ENCODE data around the gene PPP2R2C. TPM values are rescaled to one million over a fixed set of nuclear protein-coding genes. Genes with fewer than 3 reads are reported as not detected.

PPP2R2C gene
- total RNA-seq, 6 experiments from 2014 or later: 0.14 to 0.25 (median 0.23) TPM; not detected in 2

GRCh38 chr4:6494431-6495295 lies 22.2 kb upstream of the PPP2R2C start:
- TF ChIP-seq CTCF (IDR thresholded peaks at IDR 0.05): no peak
- H3K27me3 Mint-ChIP-seq (ENCODE audit: insufficient read depth): peaks cover 30% of the 10 kb centered on the region
- peaks cover 6% of the 10 kb centered on the region; the same call in 1 of the 2 replicates for H3K4me1 Mint-ChIP-seq (ENCODE audit: low read depth)
- no peaks in the 10 kb centered on the region for H3K36me3 Mint-ChIP-seq (ENCODE audit: low read depth)
- no peak for DNase-seq
- H3K27ac Mint-ChIP-seq: no peak overlapping the region
- H3K4me3 Mint-ChIP-seq: no peak overlapping the region
- no peaks in the 10 kb centered on the region for H3K9me3 Mint-ChIP-seq

- Mint-ChIP-seq H3K36me3 (ENCODE audit: low read depth) (no peaks in the 10 kb centered on the region), H3K27me3 (ENCODE audit: insufficient read depth) (peaks cover 32% of the 10 kb centered on the region), H3K4me3 (peak overlapping the region; percentile 19; the same call in 1 of the 2 replicates), H3K4me1 (ENCODE audit: low read depth) (peaks cover 6% of the 10 kb centered on the region; the same call in 1 of the 2 replicates), H3K9me3 (peaks cover 4% of the 10 kb centered on the region; the same call in 1 of the 2 replicates), H3K27ac (0 out of 2 replicates have a peak overlapping the region, but pooled peaks have one; percentile 16)
- peak; percentile 29 for DNase-seq
- TF ChIP-seq CTCF (IDR thresholded peaks at IDR 0.05): no peak
These were observed 21.4 kb upstream of the PPP2R2C start for GRCh38 chr4:6493658-6494304.

GRCh38 chr4:6492861-6493657 lies 20.6 kb upstream of the PPP2R2C start:
- Mint-ChIP-seq H3K36me3 (ENCODE audit: low read depth) (0 out of 2 replicates have a peak, but pooled peaks cover under 1% of the 10 kb centered on the region), H3K27ac (0 out of 2 replicates have a peak overlapping the region, but pooled peaks have one; percentile 16), H3K4me3 (peak overlapping the region; percentile 19; the same call in 1 of the 2 replicates), H3K27me3 (ENCODE audit: insufficient read depth) (peaks cover 32% of the 10 kb centered on the region), H3K9me3 (peaks cover 6% of the 10 kb centered on the region; the same call in 1 of the 2 replicates), H3K4me1 (ENCODE audit: low read depth) (peaks cover 6% of the 10 kb centered on the region; the same call in 1 of the 2 replicates)
- TF ChIP-seq CTCF (IDR thresholded peaks at IDR 0.05): no peak
- DNase-seq: no peak

- H3K36me3 Mint-ChIP-seq (ENCODE audit: low read depth): 0 out of 2 replicates have a peak, but pooled peaks cover 5% of the 10 kb centered on the region
- DNase-seq: no peak
- no peak for TF ChIP-seq CTCF (IDR thresholded peaks at IDR 0.05)
- H3K4me1 Mint-ChIP-seq (ENCODE audit: low read depth): peaks cover 6% of the 10 kb centered on the region; the same call in 1 of the 2 replicates
- H3K4me3 Mint-ChIP-seq: no peak overlapping the region
- peaks cover 30% of the 10 kb centered on the region for H3K27me3 Mint-ChIP-seq (ENCODE audit: insufficient read depth)
- no peak overlapping the region for H3K27ac Mint-ChIP-seq
- peaks cover 12% of the 10 kb centered on the region for H3K9me3 Mint-ChIP-seq
These were observed 19.7 kb upstream of the PPP2R2C start for GRCh38 chr4:6492027-6492590.

- no peak for TF ChIP-seq CTCF (IDR thresholded peaks at IDR 0.05)
These were observed 18.8 kb upstream of the PPP2R2C start for GRCh38 chr4:6491235-6491634.

More at GRCh38 chr4:6491235-6491634, 18.8 kb upstream of the PPP2R2C start:
- H3K4me1 Mint-ChIP-seq (ENCODE audit: low read depth): peaks cover 6% of the 10 kb centered on the region; the same call in 1 of the 2 replicates
- no peak overlapping the region for H3K4me3 Mint-ChIP-seq
- 0 out of 2 replicates have a peak, but pooled peaks cover 5% of the 10 kb centered on the region for H3K36me3 Mint-ChIP-seq (ENCODE audit: low read depth)
- peaks cover 12% of the 10 kb centered on the region for H3K9me3 Mint-ChIP-seq
- H3K27me3 Mint-ChIP-seq (ENCODE audit: insufficient read depth): peaks cover 26% of the 10 kb centered on the region
- no peak for DNase-seq
- no peak overlapping the region for H3K27ac Mint-ChIP-seq

Measured in HFFc6 (cell line).